ENCODE measurements around the gene ARHGAP31. TPM values are rescaled to one million over a fixed set of nuclear protein-coding genes. Genes with fewer than 3 reads are reported as not detected.

The ARHGAP31 gene
- total RNA-seq (10 to 100 TPM in 2 of 4 donors, 1 to 10 TPM in 2; 5.3 to 13.2 (median 9.0) TPM), polyA plus RNA-seq (1 to 10 TPM; 1.9 to 2.7 (median 2.6) TPM)
- long read RNA-seq, donor 1, full-length matches to known transcripts, result 1 of 2 reads
- long read RNA-seq, donor 1, partial matches to known transcripts, result 1 of 2 reads
- long read RNA-seq, donor 1, other reads (novel, unspliced or antisense), result 0 of 2 reads
- long read RNA-seq, donor 2, full-length matches to known transcripts, result 1 of 3 reads
- long read RNA-seq, donor 2, partial matches to known transcripts, result 0 of 3 reads
- long read RNA-seq, donor 2, other reads (novel, unspliced or antisense), result 2 of 3 reads

- TF ChIP-seq CTCF (IDR thresholded peaks at IDR 0.05), result no peak
- WGBS, 3 donors, result 0 to 1% (median 1%) methylated on average over 52 to 55 of the region's 55 CpGs
- Histone ChIP-seq H3K27me3 (ENCODE audit: insufficient read depth in 3 of 3, low read length in 2 of 3) (no peaks in the 10 kb centered on the region), H3K9me3 (no peaks in the 10 kb centered on the region), H3K36me3 (ENCODE audit: insufficient read depth in 1 of 2, low read depth in 1 of 2) (no peaks in the 10 kb centered on the region), H3K27ac (peak within 1 kb of the TSS; percentile 78), H3K4me1 (peaks cover 7% of the 10 kb centered on the region), H3K4me3 (peak within 1 kb of the TSS; percentile 88)
- intact Hi-C loops (cut with DNase I), result loop anchor here in 1 of 2 donors (1.0 kb wide), 1 partner anchor 28 kb away; no protein-coding TSS in a partner anchor
- ATAC-seq (peak; percentile 76 to 83 (median 78)), DNase-seq (peak; percentile 65 to 75)
Measured at GRCh38 chr3:119293871-119294695, at the start of gene ARHGAP31. ARHGAP31 (plus strand) TSS chr3:119294383; CDS start chr3:119294905, 522 bp downstream.

- ATAC-seq (peak in 3 of 4 donors; percentile 43 to 75 (median 62)), DNase-seq (peak; percentile 46 to 77)
- H3K9me3 ChIP-seq, result peaks cover 7% of the 10 kb centered on the region
- no peaks in the 10 kb centered on the region for H3K36me3 ChIP-seq (ENCODE audit: insufficient read depth in 1 of 2, low read depth in 1 of 2)
- no peak for TF ChIP-seq CTCF (IDR thresholded peaks at IDR 0.05)
- no peaks in the 10 kb centered on the region for H3K27me3 ChIP-seq (ENCODE audit: insufficient read depth in 3 of 3, low read length in 2 of 3)
- peaks cover 5% of the 10 kb centered on the region for H3K4me1 ChIP-seq
- H3K27ac ChIP-seq, result no peak overlapping the region
- intact Hi-C loops (cut with DNase I), result no loop called here
- WGBS, 3 donors, result 23 to 37% (median 29%) methylated on average over 2 of the region's 2 CpGs
- H3K4me3 ChIP-seq, result no peak overlapping the region
Measured at GRCh38 chr3:119245778-119246177, 48.4 kb upstream of the ARHGAP31 start.

GRCh38 chr3:119255214-119255613, 39.0 kb upstream of the ARHGAP31 start:
- no peak overlapping the region for H3K4me3 ChIP-seq
- no peak for DNase-seq
- H3K27ac ChIP-seq, result no peak overlapping the region
- intact Hi-C loops (cut with DNase I), result no loop called here
- no peaks in the 10 kb centered on the region for H3K27me3 ChIP-seq (ENCODE audit: insufficient read depth in 3 of 3, low read length in 2 of 3)
- H3K4me1 ChIP-seq, result peaks cover 3% of the 10 kb centered on the region
- H3K36me3 ChIP-seq (ENCODE audit: insufficient read depth in 1 of 2, low read depth in 1 of 2), result no peaks in the 10 kb centered on the region
- H3K9me3 ChIP-seq, result no peaks in the 10 kb centered on the region
- TF ChIP-seq CTCF (IDR thresholded peaks at IDR 0.05), result no peak
- ATAC-seq, result no peak
- 92 to 94% (median 93%) methylated on average over 2 of the region's 2 CpGs for WGBS, 3 donors

- DNase-seq (no peak), ATAC-seq (no peak)
- H3K27ac ChIP-seq, result no peak overlapping the region
- no peaks in the 10 kb centered on the region for H3K36me3 ChIP-seq (ENCODE audit: insufficient read depth in 1 of 2, low read depth in 1 of 2)
- H3K9me3 ChIP-seq, result no peaks in the 10 kb centered on the region
- H3K4me3 ChIP-seq, result no peak overlapping the region
- no peak for TF ChIP-seq CTCF (IDR thresholded peaks at IDR 0.05)
- intact Hi-C loops (cut with DNase I), result no loop called here
- H3K27me3 ChIP-seq (ENCODE audit: insufficient read depth in 3 of 3, low read length in 2 of 3), result no peaks in the 10 kb centered on the region
- WGBS, 3 donors, result 74 to 77% (median 76%) methylated on average over 2 of the region's 2 CpGs
- peaks cover 3% of the 10 kb centered on the region for H3K4me1 ChIP-seq
Measured at GRCh38 chr3:119257111-119257510, 37.1 kb upstream of the ARHGAP31 start.
